H1 (cell line): ENCODE data around the gene RNFT2. TPM values are rescaled to one million over a fixed set of nuclear protein-coding genes. Genes with fewer than 3 reads are reported as not detected.

Experiments
- CHD1 ChIP-seq: IDR thresholded peaks from 2 replicates; pipeline ENCODE4 v1.6.1; 2012; ENCODE audit warnings: low read depth, low read length, improper control_type of control experiment
- EGR1 ChIP-seq: IDR thresholded peaks from 2 replicates; pipeline ENCODE4 v1.6.1; 2011; ENCODE audit warnings: low read depth, low read length, borderline replicate concordance
- FOSL1 ChIP-seq: IDR thresholded peaks from 2 replicates; pipeline ENCODE4 v1.6.1; 2011; ENCODE audit warnings: mild to moderate bottlenecking, low read depth, low read length, moderate library complexity; ENCODE audit not compliant: insufficient read depth
- KDM4A ChIP-seq: IDR thresholded peaks from one replicate; pipeline ENCODE4 v1.7.1; 2012; ENCODE audit warnings: low read depth, mild to moderate bottlenecking, moderate library complexity, low read length, inconsistent platforms; ENCODE audit not compliant: severe bottlenecking
- SIX5 ChIP-seq: IDR thresholded peaks from 2 replicates; pipeline ENCODE4 v1.6.1; 2011; ENCODE audit warnings: mild to moderate bottlenecking, low read depth, low read length
- SP4 ChIP-seq: IDR thresholded peaks from 2 replicates; pipeline ENCODE4 v1.6.1; 2012; ENCODE audit warnings: low read length, inconsistent platforms
- polyA plus RNA-seq, 7 experiments: library from polyadenylated mRNA; depleted of rRNA in 3 of 7; stranded (reverse) in 5 of 7; unstranded in 2 of 7; fragments of >200 nt in 5 of 7; fragments of 200-250 nt in 2 of 7; gene quantifications; 1 replicate in 5 of 7; 2 replicates in 1 of 7; 4 replicates in 1 of 7; pipeline versions ENCODE4 v1.2.1 to v1.2.3, GENCODE V29; 2011 to 2013; ENCODE audit warnings: missing spikeins in 2 of 7, mixed read lengths in 2 of 7
- total RNA-seq: library from RNA; stranded (reverse); fragmentation: NEBNext Ultra II Directional; extraction: Animal tissue kit (Norgen Biotek cat#: 25700); gene quantifications from 2 replicates; pipeline ENCODE4 v1.2.1, GENCODE V29; 2021
- TF ChIP-seq, protein P1 (sequence below), 3 experiments: IDR thresholded peaks; 1 replicate in 2 of 3; 2 replicates in 1 of 3; pipeline versions ENCODE4 v1.5.1 to v1.6.1; 2011; ENCODE audit warnings: low read length in 3 of 3, mild to moderate bottlenecking in 3 of 3, inconsistent platforms in 2 of 3, low read depth in 1 of 3, moderate library complexity in 1 of 3; ENCODE audit not compliant: insufficient read depth in 1 of 3; ENCODE audit errors: control extremely low read depth in 1 of 3

Gene RNFT2
- total and polyA plus RNA-seq, 2 of the 8 experiments (the other 6 are each of a cell fraction or from before 2014, with no cell fraction given), result 14.2 to 33.1 TPM

DNA sequence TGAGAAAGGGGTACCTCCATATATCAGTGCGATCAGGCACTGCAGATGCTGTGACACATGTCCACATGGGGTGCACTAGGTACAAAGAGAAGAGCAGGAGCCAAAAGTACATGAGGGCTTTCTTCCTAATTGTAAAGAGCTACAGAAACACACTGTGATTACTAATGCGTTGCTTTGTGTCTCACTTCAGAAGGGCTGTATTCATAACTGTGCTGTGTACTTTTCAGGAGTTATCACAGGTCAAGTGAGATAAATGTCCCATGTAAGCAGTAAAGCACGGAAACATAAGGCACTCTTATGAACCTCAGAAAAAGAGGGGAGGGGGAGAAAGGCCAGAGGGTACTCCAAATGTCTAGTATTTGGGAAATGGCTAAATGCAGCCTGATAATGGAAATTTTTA is 10.9 kb upstream of the RNFT2 start (continued):
- no peak for TF ChIP-seq EGR1
- no peak for TF ChIP-seq SP4
- TF ChIP-seq SIX5, result no peak
- TF ChIP-seq, protein P1, sequence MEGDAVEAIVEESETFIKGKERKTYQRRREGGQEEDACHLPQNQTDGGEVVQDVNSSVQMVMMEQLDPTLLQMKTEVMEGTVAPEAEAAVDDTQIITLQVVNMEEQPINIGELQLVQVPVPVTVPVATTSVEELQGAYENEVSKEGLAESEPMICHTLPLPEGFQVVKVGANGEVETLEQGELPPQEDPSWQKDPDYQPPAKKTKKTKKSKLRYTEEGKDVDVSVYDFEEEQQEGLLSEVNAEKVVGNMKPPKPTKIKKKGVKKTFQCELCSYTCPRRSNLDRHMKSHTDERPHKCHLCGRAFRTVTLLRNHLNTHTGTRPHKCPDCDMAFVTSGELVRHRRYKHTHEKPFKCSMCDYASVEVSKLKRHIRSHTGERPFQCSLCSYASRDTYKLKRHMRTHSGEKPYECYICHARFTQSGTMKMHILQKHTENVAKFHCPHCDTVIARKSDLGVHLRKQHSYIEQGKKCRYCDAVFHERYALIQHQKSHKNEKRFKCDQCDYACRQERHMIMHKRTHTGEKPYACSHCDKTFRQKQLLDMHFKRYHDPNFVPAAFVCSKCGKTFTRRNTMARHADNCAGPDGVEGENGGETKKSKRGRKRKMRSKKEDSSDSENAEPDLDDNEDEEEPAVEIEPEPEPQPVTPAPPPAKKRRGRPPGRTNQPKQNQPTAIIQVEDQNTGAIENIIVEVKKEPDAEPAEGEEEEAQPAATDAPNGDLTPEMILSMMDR (IDR thresholded peaks at IDR 0.05; ENCODE audit: control extremely low read depth in 1 of 3, insufficient read depth in 1 of 3, low read depth in 1 of 3, low read length in 3 of 3), result no peak
- no peak for TF ChIP-seq FOSL1
- TF ChIP-seq KDM4A, result no peak
- TF ChIP-seq CHD1, result no peak
